ENCODE data around the gene A4GNT. TPM values are rescaled to one million over a fixed set of nuclear protein-coding genes. Genes with fewer than 3 reads are reported as not detected.

The A4GNT gene
- total RNA-seq (not detected in 2 replicates), polyA plus RNA-seq (not detected in 2 replicates)

DNA sequence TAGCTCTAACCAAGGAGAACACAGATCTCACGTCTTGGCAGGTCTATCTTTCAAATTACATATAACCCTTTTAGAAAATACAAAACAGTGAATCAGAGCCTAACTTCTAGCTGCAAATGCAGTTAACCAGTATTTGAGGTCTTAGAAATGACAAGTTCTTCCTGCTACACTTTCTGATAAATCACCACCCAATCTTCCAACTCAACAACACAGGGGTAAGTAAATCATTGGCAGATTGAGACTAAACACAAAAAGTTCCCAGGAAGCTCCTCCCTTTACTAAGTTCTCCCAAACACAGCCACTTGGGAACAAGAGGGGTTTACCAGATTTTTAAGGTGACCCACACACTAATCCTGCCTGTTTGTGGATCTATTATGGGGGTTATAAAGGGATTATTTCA is at the start of gene A4GNT:
A4GNT (minus strand) TSS at position 152 of the 400 bp plus-strand sequence. CDS start 1,134 bp downstream, outside the sequence.
- TF ChIP-seq, protein P1, sequence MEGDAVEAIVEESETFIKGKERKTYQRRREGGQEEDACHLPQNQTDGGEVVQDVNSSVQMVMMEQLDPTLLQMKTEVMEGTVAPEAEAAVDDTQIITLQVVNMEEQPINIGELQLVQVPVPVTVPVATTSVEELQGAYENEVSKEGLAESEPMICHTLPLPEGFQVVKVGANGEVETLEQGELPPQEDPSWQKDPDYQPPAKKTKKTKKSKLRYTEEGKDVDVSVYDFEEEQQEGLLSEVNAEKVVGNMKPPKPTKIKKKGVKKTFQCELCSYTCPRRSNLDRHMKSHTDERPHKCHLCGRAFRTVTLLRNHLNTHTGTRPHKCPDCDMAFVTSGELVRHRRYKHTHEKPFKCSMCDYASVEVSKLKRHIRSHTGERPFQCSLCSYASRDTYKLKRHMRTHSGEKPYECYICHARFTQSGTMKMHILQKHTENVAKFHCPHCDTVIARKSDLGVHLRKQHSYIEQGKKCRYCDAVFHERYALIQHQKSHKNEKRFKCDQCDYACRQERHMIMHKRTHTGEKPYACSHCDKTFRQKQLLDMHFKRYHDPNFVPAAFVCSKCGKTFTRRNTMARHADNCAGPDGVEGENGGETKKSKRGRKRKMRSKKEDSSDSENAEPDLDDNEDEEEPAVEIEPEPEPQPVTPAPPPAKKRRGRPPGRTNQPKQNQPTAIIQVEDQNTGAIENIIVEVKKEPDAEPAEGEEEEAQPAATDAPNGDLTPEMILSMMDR (IDR thresholded peaks at IDR 0.05; ENCODE audit: low read depth, low read length) = no peak
- H3K9me3 ChIP-seq (ENCODE audit: low read depth) = no peaks in the 10 kb centered on the region
- no peak for DNase-seq (ENCODE audit: low read depth in 1 of 2, low spot score in 1 of 2)

DNA sequence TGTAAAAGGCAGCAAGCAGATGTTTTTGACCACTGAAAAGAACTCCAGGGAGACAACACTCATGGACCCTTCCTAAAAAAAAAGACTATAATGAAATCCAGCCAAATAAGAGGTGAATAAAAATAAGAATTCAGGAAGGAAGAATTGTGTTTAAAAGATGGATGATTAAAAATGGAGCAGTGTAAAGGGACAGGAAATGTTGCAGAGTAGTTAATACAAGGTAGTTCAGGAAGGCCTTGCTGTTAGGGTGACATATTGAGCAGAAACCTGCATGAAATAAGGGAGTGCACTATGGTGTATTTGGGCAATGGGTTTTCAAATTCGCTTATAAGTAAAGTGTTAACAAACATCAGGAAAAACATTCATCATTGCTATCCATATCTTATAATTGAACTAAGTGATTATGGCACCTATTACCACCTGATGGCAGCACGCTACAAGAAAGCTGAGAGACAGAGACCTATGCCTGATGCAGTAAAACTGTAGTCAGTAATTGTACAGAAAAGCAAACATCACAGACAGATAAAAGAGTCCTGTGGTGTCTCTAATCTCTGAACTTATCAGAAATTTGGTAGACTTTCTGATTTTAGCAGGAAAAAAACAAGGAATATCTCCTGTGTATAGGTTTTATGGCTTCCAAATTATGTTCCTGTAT is 48.3 kb upstream of the A4GNT start:
- Histone ChIP-seq H3K27me3 (peaks cover 6% of the 10 kb centered on the region), H3K27ac (no peak overlapping the region), H3K4me1 (ENCODE audit: low read depth) (no peaks in the 10 kb centered on the region), H3K36me3 (no peaks in the 10 kb centered on the region), H3K4me3 (no peak overlapping the region), H3K9me3 (ENCODE audit: low read depth) (no peaks in the 10 kb centered on the region)
- TF ChIP-seq, protein P1 (IDR thresholded peaks at IDR 0.05; ENCODE audit: low read depth, low read length) = peak; percentile 48
- DNase-seq (ENCODE audit: low read depth in 1 of 2, low spot score in 1 of 2) = peak; percentile 28 to 58

More for the DNA sequence above, at the start of gene A4GNT:
- H3K36me3 ChIP-seq = no peaks in the 10 kb centered on the region
- no peaks in the 10 kb centered on the region for H3K27me3 ChIP-seq
- peaks cover 7% of the 10 kb centered on the region for H3K4me1 ChIP-seq (ENCODE audit: low read depth)
- no peak within 1 kb of the TSS for H3K4me3 ChIP-seq
- H3K27ac ChIP-seq = no peak within 1 kb of the TSS

DNA sequence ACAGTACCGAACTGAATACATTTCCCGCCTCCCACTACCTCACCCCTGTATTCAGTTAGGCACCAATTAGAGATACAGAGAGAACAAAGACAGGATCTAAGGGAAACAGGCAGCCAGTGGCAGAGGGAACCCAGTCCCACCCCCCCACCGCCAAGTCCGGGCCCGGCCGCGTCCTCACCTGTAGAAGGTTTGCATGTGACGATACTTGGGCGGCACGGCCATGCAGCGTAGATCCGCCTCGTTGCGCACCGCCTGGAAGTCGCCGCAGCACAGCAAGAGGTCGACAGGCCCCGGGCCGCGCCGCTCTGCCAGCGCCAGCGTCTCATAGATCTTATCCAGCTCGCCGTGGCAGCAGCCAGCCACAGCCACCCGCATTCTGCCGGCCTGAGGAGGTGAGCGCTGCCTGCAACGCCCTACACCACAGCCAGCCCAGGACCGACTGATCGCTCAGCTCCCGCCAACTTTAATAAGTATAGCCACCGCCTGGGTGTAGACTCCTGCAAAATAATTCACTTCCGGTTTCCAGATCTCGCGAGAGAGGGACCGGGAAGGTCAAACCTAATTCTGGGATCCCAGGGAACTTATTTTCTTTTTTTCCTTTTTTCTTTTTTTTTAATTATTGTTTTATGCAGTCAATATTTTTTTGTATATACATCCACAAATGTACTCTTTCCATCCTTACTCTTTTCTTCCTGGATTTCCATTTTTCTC is 42.4 kb upstream of the A4GNT start, which contains the start of gene DBR1:
DBR1 (minus strand) TSS at position 501 of the 711 bp plus-strand sequence; CDS start at position 375, 126 bp downstream.
- H3K9me3 ChIP-seq (ENCODE audit: low read depth) = no peaks in the 10 kb centered on the region
- H3K27ac ChIP-seq = peak within 1 kb of the TSS; percentile 13
- no peaks in the 10 kb centered on the region for H3K27me3 ChIP-seq
- TF ChIP-seq, protein P1 (IDR thresholded peaks at IDR 0.05; ENCODE audit: low read depth, low read length) = no peak
- H3K36me3 ChIP-seq = peaks cover 11% of the 10 kb centered on the region
- H3K4me3 ChIP-seq = peak within 1 kb of the TSS; percentile 81
- peaks cover 8% of the 10 kb centered on the region for H3K4me1 ChIP-seq (ENCODE audit: low read depth)
- peak; percentile 84 to 86 for DNase-seq (ENCODE audit: low read depth in 1 of 2, low spot score in 1 of 2)

DNA sequence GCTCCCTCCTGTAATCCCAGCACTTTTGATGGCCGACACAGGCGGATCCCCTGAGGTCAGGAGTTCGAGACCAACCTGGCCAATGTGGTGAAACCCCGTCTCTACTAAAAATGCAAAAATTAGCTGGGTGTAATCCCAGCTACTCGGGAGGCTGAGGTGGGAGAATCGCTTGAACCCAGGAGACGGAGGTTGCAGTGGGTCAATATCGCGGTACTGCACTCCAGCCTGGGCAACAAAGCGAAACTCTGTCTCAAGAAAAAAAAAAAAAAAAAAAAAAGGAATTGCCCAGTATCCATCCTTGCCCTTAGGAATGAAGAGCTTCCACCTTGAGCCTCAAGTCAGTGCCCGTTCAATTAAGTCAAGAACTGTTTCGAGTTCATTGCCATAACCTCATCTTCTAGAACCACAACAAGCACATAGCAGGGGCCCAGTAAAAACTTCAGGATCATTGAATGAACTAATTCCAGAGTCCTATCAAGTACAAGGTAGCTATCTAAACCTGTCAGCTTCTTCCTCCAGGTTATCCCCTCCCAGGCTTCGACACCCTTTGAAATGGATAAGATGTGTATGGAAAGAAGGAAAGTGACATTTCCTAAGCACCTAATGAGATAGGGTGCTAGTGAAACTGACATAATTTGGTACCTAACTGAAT is 41.7 kb upstream of the A4GNT start:
- no peak for DNase-seq (ENCODE audit: low read depth in 1 of 2, low spot score in 1 of 2)
- Histone ChIP-seq H3K36me3 (peaks cover 13% of the 10 kb centered on the region), H3K4me1 (ENCODE audit: low read depth) (peaks cover 8% of the 10 kb centered on the region), H3K9me3 (ENCODE audit: low read depth) (no peaks in the 10 kb centered on the region), H3K27me3 (no peaks in the 10 kb centered on the region), H3K4me3 (peak overlapping the region; percentile 81), H3K27ac (peak overlapping the region; percentile 13)
- TF ChIP-seq, protein P1 (IDR thresholded peaks at IDR 0.05; ENCODE audit: low read depth, low read length) = no peak

DNA sequence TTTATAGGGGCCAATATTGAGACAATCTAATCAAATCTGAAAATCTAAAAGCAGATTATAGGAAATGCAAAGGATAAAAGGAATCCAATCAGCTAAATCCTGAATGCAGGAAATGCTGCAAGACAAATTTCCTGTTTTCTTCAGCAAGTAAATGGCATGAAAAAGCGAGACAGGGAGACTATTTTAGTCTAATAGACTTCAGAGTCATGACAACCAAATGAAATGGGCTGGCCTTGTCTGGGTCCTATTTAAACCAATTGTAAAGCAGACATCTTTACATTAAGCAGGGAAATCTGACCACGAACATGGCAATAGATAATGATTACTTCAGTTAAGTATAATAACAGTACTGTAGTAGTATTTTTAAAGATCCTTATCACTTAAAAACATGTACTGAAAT is 40.4 kb upstream of the A4GNT start:
- H3K27ac ChIP-seq = no peak overlapping the region
- no peak overlapping the region for H3K4me3 ChIP-seq
- TF ChIP-seq, protein P1 (IDR thresholded peaks at IDR 0.05; ENCODE audit: low read depth, low read length) = no peak
- peaks cover 8% of the 10 kb centered on the region for H3K4me1 ChIP-seq (ENCODE audit: low read depth)
- peaks cover 13% of the 10 kb centered on the region for H3K36me3 ChIP-seq
- no peaks in the 10 kb centered on the region for H3K9me3 ChIP-seq (ENCODE audit: low read depth)
- no peak for DNase-seq (ENCODE audit: low read depth in 1 of 2, low spot score in 1 of 2)
- H3K27me3 ChIP-seq = no peaks in the 10 kb centered on the region

Data from cardiac muscle cell (in vitro differentiated cells and primary cell).